HepG2 (cell line): ENCODE measurements around the gene TTBK1. TPM values are rescaled to one million over a fixed set of nuclear protein-coding genes. Genes with fewer than 3 reads are reported as not detected.

Experiments used
- ATF7-NPFF ChIP-seq: sonication (generic); formaldehyde crosslinking; IDR thresholded peaks from 2 replicates; pipeline ENCODE4 v1.8.1; 2023; ENCODE audit warnings: mild to moderate bottlenecking, low read depth, missing genetic modification reagents, moderate library complexity
- CHD4 ChIP-seq: fragments of 200-600 bp; sonication (generic); IDR thresholded peaks from 2 replicates; pipeline ENCODE4 v1.7.0; 2017; ENCODE audit warnings: mild to moderate bottlenecking, low read length, borderline replicate concordance
- ELF4 ChIP-seq: sonication (generic); formaldehyde crosslinking; IDR thresholded peaks from 2 replicates; pipeline ENCODE4 v1.5.0; 2020; ENCODE audit warnings: missing genetic modification reagents, mild to moderate bottlenecking, moderate library complexity, borderline replicate concordance
- ERF ChIP-seq: IDR thresholded peaks from 2 replicates; pipeline ENCODE4 v1.6.1; 2018; ENCODE audit warnings: missing biosample characterization, missing genetic modification reagents
- YY1 ChIP-seq: IDR thresholded peaks from 2 replicates; pipeline ENCODE4 v1.6.1; 2011; ENCODE audit warnings: low read length, low read depth, moderate library complexity, mild to moderate bottlenecking; ENCODE audit not compliant: insufficient read depth, insufficient replicate concordance
- ZNF629 ChIP-seq: sonication (generic); formaldehyde crosslinking; conservative IDR thresholded peaks from 2 replicates; pipeline ENCODE4 v1.5.0; 2020; ENCODE audit warnings: missing genetic modification reagents
- ZSCAN21 ChIP-seq: sonication (generic); formaldehyde crosslinking; IDR thresholded peaks from 2 replicates; pipeline ENCODE4 v1.8.0; 2022; ENCODE audit warnings: mild to moderate bottlenecking, missing genetic modification reagents, moderate library complexity, borderline replicate concordance
- ZSCAN25 ChIP-seq: sonication (generic); formaldehyde crosslinking; IDR thresholded peaks from 2 replicates; pipeline ENCODE4 v1.8.0; 2022; ENCODE audit warnings: mild to moderate bottlenecking, missing genetic modification reagents
- polyA plus RNA-seq, 8 experiments: library from polyadenylated mRNA; depleted of rRNA in 3 of 8; stranded (reverse) in 7 of 8; unstranded in 1 of 8; fragments of >200 nt; fragmentation: Illumina TruSeq in 4 of 8; extraction: Trizol in 4 of 8; gene quantifications; 2 replicates each; pipeline versions ENCODE4 v1.2.1 to v1.2.3, GENCODE V29; 2011 to 2016; ENCODE audit warnings: low read depth in 4 of 8, missing spikeins in 1 of 8, mixed read lengths in 1 of 8; ENCODE audit not compliant: insufficient read depth in 1 of 8
- total RNA-seq, 5 experiments: library from RNA; depleted of rRNA; stranded (reverse); fragments of >200 nt; fragmentation: Illumina TruSeq; extraction: Trizol; gene quantifications; 2 replicates each; pipeline ENCODE4 v1.2.3, GENCODE V29; 2016; ENCODE audit warnings: low read depth in 1 of 5
- TF ChIP-seq, protein P1 (sequence below): sonication (generic); formaldehyde crosslinking; IDR thresholded peaks from one replicate; pipeline ENCODE4 v1.5.1; 2020; ENCODE audit warnings: mild to moderate bottlenecking, missing genetic modification reagents; ENCODE audit errors: not compliant biosample characterization
- TF ChIP-seq, protein P2 (sequence below): sonication (generic); formaldehyde crosslinking; IDR thresholded peaks from 2 replicates; pipeline ENCODE4 v1.4.0; 2020; ENCODE audit warnings: missing genetic modification reagents
- TF ChIP-seq, protein P3 (sequence below): sonication (generic); formaldehyde crosslinking; IDR thresholded peaks from 2 replicates; pipeline ENCODE4 v1.4.0; 2020; ENCODE audit warnings: missing genetic modification reagents, borderline replicate concordance

The TTBK1 gene
- total and polyA plus RNA-seq, 2 of the 13 experiments (the other 11 are each of a cell fraction or from before 2014, with no cell fraction given), result 0.24 to 0.33 TPM

DNA sequence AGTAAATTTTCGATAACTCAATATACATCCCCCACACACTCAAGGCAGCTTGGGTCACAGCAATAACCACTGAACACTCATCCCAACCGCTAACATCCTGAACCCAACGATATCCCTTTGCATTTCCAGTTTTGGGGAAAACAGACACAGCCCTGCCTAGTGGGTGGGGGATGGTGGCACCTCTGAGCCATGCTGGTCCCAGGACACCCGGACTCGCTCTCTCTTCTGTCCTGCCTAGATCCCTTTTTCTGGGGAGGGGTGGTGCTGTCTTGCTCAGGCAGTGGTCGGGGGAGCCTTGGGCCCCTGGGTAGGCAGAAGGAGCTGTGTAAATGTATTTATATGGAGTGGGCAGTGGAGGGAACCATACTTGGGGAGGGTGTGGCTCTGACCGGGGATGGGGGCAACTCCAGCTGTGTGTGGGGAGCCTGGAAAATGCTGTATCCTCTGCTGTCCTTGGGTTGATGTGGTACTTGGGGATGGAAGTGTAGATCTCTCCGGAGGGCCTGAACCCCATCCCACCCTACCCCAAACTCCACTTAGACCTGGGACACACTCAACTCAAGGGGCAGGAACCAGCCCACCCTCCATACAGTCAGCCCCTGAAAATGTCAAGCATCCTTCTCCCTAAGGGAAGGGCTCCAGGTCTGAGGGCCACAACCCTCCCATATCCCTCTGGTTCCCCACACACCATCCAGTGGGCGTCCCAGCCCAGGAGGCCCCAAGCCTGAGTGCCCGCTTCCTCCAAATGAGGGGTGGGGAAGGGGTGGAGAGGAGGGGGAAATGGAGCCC lies 31.0 kb downstream of the TTBK1 start (continued):
- no peak for TF ChIP-seq ZSCAN25 (CRISPR knock-in tag)
- TF ChIP-seq, protein P1, sequence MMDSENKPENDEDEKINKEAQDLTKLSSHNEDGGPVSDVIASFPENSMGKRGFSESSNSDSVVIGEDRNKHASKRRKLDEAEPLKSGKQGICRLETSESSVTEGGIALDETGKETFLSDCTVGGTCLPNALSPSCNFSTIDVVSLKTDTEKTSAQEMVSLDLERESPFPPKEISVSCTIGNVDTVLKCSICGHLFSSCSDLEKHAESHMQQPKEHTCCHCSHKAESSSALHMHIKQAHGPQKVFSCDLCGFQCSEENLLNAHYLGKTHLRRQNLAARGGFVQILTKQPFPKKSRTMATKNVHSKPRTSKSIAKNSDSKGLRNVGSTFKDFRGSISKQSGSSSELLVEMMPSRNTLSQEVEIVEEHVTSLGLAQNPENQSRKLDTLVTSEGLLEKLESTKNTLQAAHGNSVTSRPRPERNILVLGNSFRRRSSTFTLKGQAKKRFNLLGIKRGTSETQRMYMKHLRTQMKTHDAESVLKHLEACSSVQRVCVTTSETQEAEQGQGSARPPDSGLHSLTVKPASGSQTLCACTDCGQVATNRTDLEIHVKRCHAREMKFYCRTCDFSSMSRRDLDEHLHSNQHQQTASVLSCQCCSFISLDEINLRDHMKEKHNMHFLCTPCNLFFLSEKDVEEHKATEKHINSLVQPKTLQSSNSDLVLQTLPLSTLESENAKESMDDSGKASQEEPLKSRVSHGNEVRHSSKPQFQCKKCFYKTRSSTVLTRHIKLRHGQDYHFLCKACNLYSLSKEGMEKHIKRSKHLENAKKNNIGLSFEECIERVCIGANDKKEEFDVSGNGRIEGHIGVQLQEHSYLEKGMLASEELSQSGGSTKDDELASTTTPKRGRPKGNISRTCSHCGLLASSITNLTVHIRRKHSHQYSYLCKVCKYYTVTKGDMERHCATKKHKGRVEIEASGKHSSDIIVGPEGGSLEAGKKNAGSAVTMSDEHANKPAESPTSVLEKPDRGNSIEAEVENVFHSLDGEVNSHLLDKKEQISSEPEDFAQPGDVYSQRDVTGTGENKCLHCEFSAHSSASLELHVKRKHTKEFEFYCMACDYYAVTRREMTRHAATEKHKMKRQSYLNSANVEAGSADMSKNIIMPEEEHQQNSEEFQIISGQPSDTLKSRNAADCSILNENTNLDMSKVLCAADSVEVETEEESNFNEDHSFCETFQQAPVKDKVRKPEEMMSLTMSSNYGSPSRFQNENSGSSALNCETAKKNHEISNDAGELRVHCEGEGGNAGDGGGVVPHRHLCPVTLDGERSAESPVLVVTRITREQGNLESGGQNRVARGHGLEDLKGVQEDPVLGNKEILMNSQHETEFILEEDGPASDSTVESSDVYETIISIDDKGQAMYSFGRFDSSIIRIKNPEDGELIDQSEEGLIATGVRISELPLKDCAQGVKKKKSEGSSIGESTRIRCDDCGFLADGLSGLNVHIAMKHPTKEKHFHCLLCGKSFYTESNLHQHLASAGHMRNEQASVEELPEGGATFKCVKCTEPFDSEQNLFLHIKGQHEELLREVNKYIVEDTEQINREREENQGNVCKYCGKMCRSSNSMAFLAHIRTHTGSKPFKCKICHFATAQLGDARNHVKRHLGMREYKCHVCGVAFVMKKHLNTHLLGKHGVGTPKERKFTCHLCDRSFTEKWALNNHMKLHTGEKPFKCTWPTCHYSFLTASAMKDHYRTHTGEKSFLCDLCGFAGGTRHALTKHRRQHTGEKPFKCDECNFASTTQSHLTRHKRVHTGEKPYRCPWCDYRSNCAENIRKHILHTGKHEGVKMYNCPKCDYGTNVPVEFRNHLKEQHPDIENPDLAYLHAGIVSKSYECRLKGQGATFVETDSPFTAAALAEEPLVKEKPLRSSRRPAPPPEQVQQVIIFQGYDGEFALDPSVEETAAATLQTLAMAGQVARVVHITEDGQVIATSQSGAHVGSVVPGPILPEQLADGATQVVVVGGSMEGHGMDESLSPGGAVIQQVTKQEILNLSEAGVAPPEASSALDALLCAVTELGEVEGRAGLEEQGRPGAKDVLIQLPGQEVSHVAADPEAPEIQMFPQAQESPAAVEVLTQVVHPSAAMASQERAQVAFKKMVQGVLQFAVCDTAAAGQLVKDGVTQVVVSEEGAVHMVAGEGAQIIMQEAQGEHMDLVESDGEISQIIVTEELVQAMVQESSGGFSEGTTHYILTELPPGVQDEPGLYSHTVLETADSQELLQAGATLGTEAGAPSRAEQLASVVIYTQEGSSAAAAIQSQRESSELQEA (CRISPR knock-in tag), result no peak
- no peak for TF ChIP-seq ZNF629 (CRISPR knock-in tag)
- TF ChIP-seq ATF7-NPFF (CRISPR knock-in tag), result 0 out of 2 replicates have a peak, but pooled peaks have one; percentile 17
- no peak for TF ChIP-seq ELF4 (CRISPR knock-in tag)
- TF ChIP-seq, protein P2, sequence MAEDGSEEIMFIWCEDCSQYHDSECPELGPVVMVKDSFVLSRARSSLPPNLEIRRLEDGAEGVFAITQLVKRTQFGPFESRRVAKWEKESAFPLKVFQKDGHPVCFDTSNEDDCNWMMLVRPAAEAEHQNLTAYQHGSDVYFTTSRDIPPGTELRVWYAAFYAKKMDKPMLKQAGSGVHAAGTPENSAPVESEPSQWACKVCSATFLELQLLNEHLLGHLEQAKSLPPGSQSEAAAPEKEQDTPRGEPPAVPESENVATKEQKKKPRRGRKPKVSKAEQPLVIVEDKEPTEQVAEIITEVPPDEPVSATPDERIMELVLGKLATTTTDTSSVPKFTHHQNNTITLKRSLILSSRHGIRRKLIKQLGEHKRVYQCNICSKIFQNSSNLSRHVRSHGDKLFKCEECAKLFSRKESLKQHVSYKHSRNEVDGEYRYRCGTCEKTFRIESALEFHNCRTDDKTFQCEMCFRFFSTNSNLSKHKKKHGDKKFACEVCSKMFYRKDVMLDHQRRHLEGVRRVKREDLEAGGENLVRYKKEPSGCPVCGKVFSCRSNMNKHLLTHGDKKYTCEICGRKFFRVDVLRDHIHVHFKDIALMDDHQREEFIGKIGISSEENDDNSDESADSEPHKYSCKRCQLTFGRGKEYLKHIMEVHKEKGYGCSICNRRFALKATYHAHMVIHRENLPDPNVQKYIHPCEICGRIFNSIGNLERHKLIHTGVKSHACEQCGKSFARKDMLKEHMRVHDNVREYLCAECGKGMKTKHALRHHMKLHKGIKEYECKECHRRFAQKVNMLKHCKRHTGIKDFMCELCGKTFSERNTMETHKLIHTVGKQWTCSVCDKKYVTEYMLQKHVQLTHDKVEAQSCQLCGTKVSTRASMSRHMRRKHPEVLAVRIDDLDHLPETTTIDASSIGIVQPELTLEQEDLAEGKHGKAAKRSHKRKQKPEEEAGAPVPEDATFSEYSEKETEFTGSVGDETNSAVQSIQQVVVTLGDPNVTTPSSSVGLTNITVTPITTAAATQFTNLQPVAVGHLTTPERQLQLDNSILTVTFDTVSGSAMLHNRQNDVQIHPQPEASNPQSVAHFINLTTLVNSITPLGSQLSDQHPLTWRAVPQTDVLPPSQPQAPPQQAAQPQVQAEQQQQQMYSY (CRISPR knock-in tag), result no peak
- TF ChIP-seq, protein P3, sequence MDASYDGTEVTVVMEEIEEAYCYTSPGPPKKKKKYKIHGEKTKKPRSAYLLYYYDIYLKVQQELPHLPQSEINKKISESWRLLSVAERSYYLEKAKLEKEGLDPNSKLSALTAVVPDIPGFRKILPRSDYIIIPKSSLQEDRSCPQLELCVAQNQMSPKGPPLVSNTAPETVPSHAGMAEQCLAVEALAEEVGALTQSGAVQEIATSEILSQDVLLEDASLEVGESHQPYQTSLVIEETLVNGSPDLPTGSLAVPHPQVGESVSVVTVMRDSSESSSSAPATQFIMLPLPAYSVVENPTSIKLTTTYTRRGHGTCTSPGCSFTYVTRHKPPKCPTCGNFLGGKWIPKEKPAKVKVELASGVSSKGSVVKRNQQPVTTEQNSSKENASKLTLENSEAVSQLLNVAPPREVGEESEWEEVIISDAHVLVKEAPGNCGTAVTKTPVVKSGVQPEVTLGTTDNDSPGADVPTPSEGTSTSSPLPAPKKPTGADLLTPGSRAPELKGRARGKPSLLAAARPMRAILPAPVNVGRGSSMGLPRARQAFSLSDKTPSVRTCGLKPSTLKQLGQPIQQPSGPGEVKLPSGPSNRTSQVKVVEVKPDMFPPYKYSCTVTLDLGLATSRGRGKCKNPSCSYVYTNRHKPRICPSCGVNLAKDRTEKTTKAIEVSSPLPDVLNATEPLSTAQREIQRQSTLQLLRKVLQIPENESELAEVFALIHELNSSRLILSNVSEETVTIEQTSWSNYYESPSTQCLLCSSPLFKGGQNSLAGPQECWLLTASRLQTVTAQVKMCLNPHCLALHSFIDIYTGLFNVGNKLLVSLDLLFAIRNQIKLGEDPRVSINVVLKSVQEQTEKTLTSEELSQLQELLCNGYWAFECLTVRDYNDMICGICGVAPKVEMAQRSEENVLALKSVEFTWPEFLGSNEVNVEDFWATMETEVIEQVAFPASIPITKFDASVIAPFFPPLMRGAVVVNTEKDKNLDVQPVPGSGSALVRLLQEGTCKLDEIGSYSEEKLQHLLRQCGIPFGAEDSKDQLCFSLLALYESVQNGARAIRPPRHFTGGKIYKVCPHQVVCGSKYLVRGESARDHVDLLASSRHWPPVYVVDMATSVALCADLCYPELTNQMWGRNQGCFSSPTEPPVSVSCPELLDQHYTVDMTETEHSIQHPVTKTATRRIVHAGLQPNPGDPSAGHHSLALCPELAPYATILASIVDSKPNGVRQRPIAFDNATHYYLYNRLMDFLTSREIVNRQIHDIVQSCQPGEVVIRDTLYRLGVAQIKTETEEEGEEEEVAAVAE, result 0 out of 2 replicates have a peak, but pooled peaks have one; percentile 31
- no peak for TF ChIP-seq ZSCAN21
- TF ChIP-seq CHD4, result no peak
- peak; percentile 31 for TF ChIP-seq YY1
- no peak for TF ChIP-seq ERF (CRISPR knock-in tag)
